Esophagus squamous epithelium (tissue), 5 donors: ENCODE data around the gene ZNRF1. TPM values are rescaled to one million over a fixed set of nuclear protein-coding genes. Genes with fewer than 3 reads are reported as not detected.

Experiments used
- DNase-seq: peaks from one replicate; lab custom pipeline; 2025; lab: John Stamatoyannopoulos, UW
- H3K27ac ChIP-seq, 4 donors: fragments of 200-600 bp; sonication (generic); one replicate each; pipeline ENCODE4 v1.5.1; 2016 to 2019; ENCODE audit warnings: mild to moderate bottlenecking in 1 of 4
- H3K27me3 ChIP-seq, 4 donors: fragments of 200-600 bp; sonication (generic); 1 replicate in 3 of 4; 2 replicates in 1 of 4; pipeline versions ENCODE4 v1.5.1 to v1.6.0; 2017 to 2021; ENCODE audit warnings: antibody characterized with exemption in 1 of 4
- H3K36me3 ChIP-seq, 3 donors: fragments of 200-600 bp; sonication (generic); one replicate each; pipeline ENCODE4 v1.5.1; 2016 to 2019
- H3K4me1 ChIP-seq, 3 donors: fragments of 200-600 bp; sonication (generic); one replicate each; pipeline ENCODE4 v1.5.1; 2017 to 2019
- H3K4me3 ChIP-seq, 4 donors: fragments of 200-600 bp; sonication (generic); 1 replicate in 3 of 4; 2 replicates in 1 of 4; pipeline ENCODE4 v1.5.1; 2016 to 2019; ENCODE audit warnings: mild to moderate bottlenecking in 2 of 4, moderate library complexity in 1 of 4
- H3K9me3 ChIP-seq, 3 donors: fragments of 200-600 bp; sonication (generic); one replicate each; pipeline ENCODE4 v1.5.1; 2016 to 2019
- CTCF ChIP-seq, 6 experiments: fragments of 450-650 bp in 4 of 6; fragments of 200-600 bp in 2 of 6; sonication (generic) in 2 of 6; IDR thresholded peaks; one replicate each; pipeline ENCODE4 v1.5.1; 2016 to 2019; ENCODE audit warnings: antibody characterized with exemption in 6 of 6, mild to moderate bottlenecking in 4 of 6, moderate library complexity in 4 of 6
- POLR2A ChIP-seq, 4 donors: fragments of 450-650 bp; IDR thresholded peaks; one replicate each; pipeline ENCODE4 v1.6.1; 2017; ENCODE audit warnings: antibody characterized with exemption in 4 of 4, mild to moderate bottlenecking in 4 of 4, moderate library complexity in 3 of 4
- whole genome bisulfite sequencing, 2 donors: methylation state at CpG; one replicate each; pipeline ENCODE4 v1.1.5; 2018; 5-methylcytosine and 5-hydroxymethylcytosine counted together
- intact Hi-C: fragments of 100-400 bp; cut with DNase I; formaldehyde crosslinking; loops from one replicate; pipeline ENCODE4 v1.15.0; 2022
- total RNA-seq, 4 donors: library from RNA; depleted of rRNA; stranded (reverse); fragments of >200 nt; gene quantifications; one replicate each; pipeline ENCODE4 v1.1.0, GENCODE V29; 2016
- donor health status: DM: yes; HTN: yes; CAD: no.

The ZNRF1 gene
- total RNA-seq, 4 donors from 2014 or later: 28.0 to 67.4 (median 33.5) TPM

GRCh38 chr16:75099075-75099667 is 100.3 kb downstream of the ZNRF1 start:
- TF ChIP-seq CTCF (IDR thresholded peaks at IDR 0.05) (no peak), POLR2A (IDR thresholded peaks at IDR 0.05) (no peak)
- no peak overlapping the region for H3K4me3 ChIP-seq
- H3K27me3 ChIP-seq: no peaks in the 10 kb centered on the region
- H3K9me3 ChIP-seq: no peaks in the 10 kb centered on the region
- WGBS, 2 donors: 45 to 56% methylated on average over 3 to 5 of the region's 8 CpGs
- intact Hi-C loops: no loop called here
- peak overlapping the region; percentile 60 to 82 (median 73) for H3K27ac ChIP-seq
- no peak for DNase-seq
- H3K36me3 ChIP-seq: peaks cover 0 to 26% (median 0%) of the 10 kb centered on the region in 3 donors
- peaks cover 43 to 63% (median 47%) of the 10 kb centered on the region in 3 donors for H3K4me1 ChIP-seq

GRCh38 chr16:75099738-75100602 is 101.1 kb downstream of the ZNRF1 start:
- intact Hi-C loops: no loop called here
- whole genome bisulfite sequencing, 2 donors: 25 to 44% methylated on average over 4 to 5 of the region's 16 CpGs
- H3K36me3 ChIP-seq: peaks cover 0 to 26% (median 0%) of the 10 kb centered on the region in 3 donors
- H3K27me3 ChIP-seq: no peaks in the 10 kb centered on the region
- DNase-seq: no peak
- TF ChIP-seq POLR2A (IDR thresholded peaks at IDR 0.05) (no peak), CTCF (IDR thresholded peaks at IDR 0.05) (no peak)
- H3K27ac ChIP-seq: peak overlapping the region; percentile 60 to 82 (median 73)
- peaks cover 49 to 71% (median 51%) of the 10 kb centered on the region in 3 donors for H3K4me1 ChIP-seq
- H3K9me3 ChIP-seq: no peaks in the 10 kb centered on the region
- H3K4me3 ChIP-seq: no peak overlapping the region

GRCh38 chr16:75100603-75100990 is 101.8 kb downstream of the ZNRF1 start:
- no peaks in the 10 kb centered on the region for H3K9me3 ChIP-seq
- H3K4me3 ChIP-seq: no peak overlapping the region
- H3K27me3 ChIP-seq: no peaks in the 10 kb centered on the region
- DNase-seq: no peak
- peak overlapping the region in 1 of 4 donors; percentile 82 for H3K27ac ChIP-seq
- WGBS, 2 donors: 80 to 83% methylated on average over 3 of the region's 3 CpGs
- peaks cover 55 to 74% (median 57%) of the 10 kb centered on the region in 3 donors for H3K4me1 ChIP-seq
- intact Hi-C loops: no loop called here
- H3K36me3 ChIP-seq: peaks cover 0 to 19% (median 0%) of the 10 kb centered on the region in 3 donors
- TF ChIP-seq CTCF (IDR thresholded peaks at IDR 0.05) (no peak), POLR2A (IDR thresholded peaks at IDR 0.05) (no peak)

- 80 to 86% methylated on average over 2 of the region's 3 CpGs for WGBS, 2 donors
- no peak for DNase-seq
- no peak for TF ChIP-seq CTCF (IDR thresholded peaks at IDR 0.05)
- no peak for TF ChIP-seq POLR2A (IDR thresholded peaks at IDR 0.05)
- Histone ChIP-seq H3K4me1 (peaks cover 58 to 74% (median 60%) of the 10 kb centered on the region in 3 donors), H3K27me3 (no peaks in the 10 kb centered on the region), H3K36me3 (peaks cover 0 to 22% (median 0%) of the 10 kb centered on the region in 3 donors), H3K27ac (no peak overlapping the region), H3K4me3 (no peak overlapping the region), H3K9me3 (no peaks in the 10 kb centered on the region)
- intact Hi-C loops: no loop called here
Measured at GRCh38 chr16:75101635-75102034, 102.8 kb downstream of the ZNRF1 start.

- peaks cover 55 to 74% (median 62%) of the 10 kb centered on the region in 3 donors for H3K4me1 ChIP-seq
- H3K27me3 ChIP-seq: no peaks in the 10 kb centered on the region
- intact Hi-C loops: no loop called here
- H3K4me3 ChIP-seq: no peak overlapping the region
- TF ChIP-seq CTCF (IDR thresholded peaks at IDR 0.05): no peak
- TF ChIP-seq POLR2A (IDR thresholded peaks at IDR 0.05): no peak
- H3K36me3 ChIP-seq: peaks cover 0 to 27% (median 0%) of the 10 kb centered on the region in 3 donors
- 95 to 96% methylated on average over 9 of the region's 9 CpGs for WGBS, 2 donors
- no peak for DNase-seq
- no peak overlapping the region for H3K27ac ChIP-seq
- H3K9me3 ChIP-seq: no peaks in the 10 kb centered on the region
Measured at GRCh38 chr16:75102595-75102994, 103.8 kb downstream of the ZNRF1 start.
